GM12873 (cell line): Measurements from ENCODE around the gene TIGD4.

Experiments
- TF ChIP-seq, protein P1 (sequence below): IDR thresholded peaks from 2 replicates; pipeline ENCODE4 v1.5.1; 2012; ENCODE audit warnings: low read depth, mild to moderate bottlenecking, moderate library complexity, low read length, control low read depth; ENCODE audit not compliant: insufficient read depth; ENCODE audit errors: missing control alignments

TIGD4 gene

DNA sequence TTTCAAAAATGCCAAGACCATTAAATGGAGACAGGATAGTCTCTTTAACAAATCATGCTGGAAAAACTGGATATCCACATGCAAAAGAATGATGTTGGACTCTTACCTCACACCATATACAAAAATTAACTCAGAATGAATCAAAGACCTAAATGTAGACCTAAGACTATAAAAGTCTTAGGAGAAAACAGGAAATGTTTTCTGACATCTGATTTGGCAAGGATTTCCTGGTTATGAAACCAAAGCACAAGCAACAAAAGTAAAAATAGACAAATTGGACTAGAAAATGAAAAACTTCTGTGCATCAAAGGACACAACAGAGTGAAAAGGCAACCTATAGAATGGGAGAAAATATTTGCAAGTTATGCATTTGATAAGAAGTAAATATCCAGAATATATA is 37.8 kb upstream of the TIGD4 start:
- TF ChIP-seq, protein P1, sequence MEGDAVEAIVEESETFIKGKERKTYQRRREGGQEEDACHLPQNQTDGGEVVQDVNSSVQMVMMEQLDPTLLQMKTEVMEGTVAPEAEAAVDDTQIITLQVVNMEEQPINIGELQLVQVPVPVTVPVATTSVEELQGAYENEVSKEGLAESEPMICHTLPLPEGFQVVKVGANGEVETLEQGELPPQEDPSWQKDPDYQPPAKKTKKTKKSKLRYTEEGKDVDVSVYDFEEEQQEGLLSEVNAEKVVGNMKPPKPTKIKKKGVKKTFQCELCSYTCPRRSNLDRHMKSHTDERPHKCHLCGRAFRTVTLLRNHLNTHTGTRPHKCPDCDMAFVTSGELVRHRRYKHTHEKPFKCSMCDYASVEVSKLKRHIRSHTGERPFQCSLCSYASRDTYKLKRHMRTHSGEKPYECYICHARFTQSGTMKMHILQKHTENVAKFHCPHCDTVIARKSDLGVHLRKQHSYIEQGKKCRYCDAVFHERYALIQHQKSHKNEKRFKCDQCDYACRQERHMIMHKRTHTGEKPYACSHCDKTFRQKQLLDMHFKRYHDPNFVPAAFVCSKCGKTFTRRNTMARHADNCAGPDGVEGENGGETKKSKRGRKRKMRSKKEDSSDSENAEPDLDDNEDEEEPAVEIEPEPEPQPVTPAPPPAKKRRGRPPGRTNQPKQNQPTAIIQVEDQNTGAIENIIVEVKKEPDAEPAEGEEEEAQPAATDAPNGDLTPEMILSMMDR: no peak

DNA sequence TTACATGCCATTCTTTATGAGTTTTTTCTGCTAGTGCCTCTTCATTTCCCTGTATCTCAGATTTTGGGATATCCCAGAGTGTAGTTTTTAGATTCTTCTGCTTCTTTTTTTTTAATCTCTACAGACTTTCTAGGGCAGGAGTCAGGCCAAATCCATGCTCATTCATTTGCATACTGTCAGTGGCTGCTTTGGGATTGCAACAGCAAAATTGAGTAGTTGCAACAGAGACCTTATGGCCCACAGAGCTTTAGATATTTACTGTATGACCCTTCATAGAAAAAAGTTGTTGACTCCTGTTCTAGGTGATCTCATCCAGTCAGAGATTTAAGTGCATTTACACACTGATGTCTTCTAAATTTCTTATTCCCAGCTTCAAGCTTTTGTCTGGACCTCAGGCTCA is 35.5 kb upstream of the TIGD4 start:
- TF ChIP-seq, protein P1: no peak

DNA sequence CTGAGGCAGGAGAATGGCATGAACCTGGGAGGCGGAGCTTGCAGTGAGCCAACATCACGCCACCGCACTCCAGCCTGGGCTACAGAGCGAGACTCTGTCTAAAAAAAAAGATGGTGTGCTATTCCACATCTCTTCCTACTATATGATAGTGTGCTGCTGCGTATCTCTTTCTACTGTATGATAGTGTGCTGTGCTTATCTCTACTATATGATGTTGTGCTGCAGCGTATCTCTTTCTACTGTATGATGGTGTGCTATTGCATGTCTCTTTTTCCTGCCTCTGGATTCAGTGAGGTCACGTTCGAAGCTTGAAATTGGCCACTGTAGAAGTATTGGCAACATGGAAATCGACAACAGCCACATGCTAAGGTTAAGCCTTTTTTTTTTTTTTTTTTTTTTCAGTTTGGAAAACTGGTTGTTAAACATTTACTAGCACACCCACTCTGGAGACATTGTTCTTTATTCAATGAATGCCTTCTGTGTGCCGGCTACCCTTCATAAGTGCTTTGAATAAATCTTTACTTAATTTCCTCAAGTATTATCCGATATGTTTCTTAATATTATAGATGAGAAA is 31.3 kb upstream of the TIGD4 start:
- TF ChIP-seq, protein P1: no peak

DNA sequence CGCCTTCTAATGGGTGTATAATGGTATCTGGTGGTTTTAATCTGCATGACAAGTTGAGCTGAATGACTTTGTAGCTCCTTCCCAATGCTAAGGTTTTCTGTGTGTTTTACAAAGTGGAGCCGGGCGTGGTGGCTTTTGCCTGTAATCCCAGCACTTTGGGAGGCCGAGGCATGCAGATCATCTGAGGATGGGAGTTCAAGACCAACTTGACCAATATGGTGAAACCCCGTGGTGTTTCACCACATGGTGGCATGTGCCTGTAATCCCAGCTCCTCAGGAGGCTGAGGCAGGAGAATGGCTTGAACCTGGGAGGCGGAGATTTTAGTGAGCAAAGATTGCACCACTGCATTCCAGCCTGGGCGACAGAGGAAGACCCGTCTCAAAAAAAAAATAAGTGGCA is 29.1 kb upstream of the TIGD4 start:
- TF ChIP-seq, protein P1: no peak

DNA sequence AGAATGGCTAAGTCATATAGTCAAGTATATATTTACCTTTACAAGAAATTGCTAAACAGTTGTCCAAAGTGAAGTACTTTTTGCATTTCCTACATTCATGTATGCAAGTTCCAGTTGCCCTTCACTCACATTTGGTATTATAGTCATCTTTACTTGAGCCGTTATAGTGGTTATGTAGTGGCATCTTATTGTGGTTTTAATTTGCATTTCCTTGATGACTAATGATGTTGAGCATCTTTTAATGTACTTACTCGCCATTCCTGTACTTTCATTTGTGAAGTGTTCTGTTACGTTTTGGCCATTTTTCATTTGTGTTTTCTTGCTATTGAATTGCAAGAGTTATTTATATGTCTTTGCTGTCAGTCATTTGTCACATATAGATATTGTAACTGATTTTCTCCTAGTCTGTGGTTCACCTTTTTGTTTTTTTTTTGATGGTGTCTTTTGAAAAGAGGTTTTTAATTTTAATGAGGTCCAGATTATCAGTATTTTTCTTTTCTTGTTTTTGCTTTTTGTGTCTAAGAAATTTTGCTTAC is 27.8 kb upstream of the TIGD4 start:
- TF ChIP-seq, protein P1: no peak

DNA sequence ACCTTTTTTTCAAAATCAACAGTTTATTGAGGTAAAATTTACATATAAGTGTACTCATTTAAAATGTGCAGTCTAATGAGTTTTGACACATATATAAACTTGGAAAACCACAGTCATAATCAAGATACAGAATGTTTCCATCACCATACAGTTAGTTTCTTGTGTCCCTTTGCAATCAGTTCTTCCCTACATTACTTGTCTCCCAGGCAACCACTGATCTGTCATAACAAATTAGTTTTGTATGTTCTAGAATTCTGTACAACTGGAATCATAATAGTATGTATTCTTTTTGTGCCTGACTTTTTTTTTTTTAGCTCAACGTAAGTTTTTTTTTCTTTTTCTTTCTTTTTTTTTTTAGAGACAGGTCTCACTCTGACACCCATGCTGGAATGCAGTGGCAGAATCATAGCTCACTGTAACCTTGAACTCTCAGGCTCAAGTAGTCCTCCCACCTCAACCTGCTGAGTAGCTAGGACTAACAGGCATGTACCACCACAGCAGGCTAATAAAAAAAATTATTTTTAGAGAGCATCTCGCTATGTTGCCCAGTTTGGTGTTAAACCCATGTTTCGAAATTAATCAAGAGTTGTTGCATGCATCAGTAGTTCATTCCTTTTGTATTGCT is 27.1 kb upstream of the TIGD4 start:
- TF ChIP-seq, protein P1: no peak

DNA sequence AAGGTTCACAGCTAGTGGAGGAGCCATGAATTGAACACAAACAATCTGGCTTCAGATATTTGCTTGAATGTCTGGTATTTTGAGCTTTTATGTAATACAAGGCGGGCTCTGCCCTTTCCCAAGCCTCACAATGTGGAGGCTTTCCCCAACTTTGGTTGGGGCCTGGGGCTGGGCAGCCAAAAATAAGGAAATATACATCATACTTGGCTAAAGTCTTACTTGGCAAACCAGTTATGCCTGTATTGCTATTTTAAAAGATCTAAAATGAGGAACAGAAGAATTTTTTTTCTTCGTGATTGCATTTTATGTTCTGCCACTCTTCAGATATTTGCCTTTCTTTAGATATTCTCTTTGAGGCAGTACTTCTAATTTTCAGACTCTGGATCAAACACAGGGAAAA is 26.3 kb upstream of the TIGD4 start:
- TF ChIP-seq, protein P1: no peak
